H9 (cell line): ENCODE measurements around the gene CKLF. TPM values are rescaled to one million over a fixed set of nuclear protein-coding genes. Genes with fewer than 3 reads are reported as not detected.

Experiments
- DNase-seq: peaks from one replicate; pipeline ENCODE4 v3.0.0-alpha.2; 2017
- H2AFZ ChIP-seq: one replicate; pipeline ENCODE4 v1.6.1; 2013; ENCODE audit warnings: mild to moderate bottlenecking, low read length, control low read depth, moderate library complexity
- H2AK5ac ChIP-seq: 2 replicates; pipeline ENCODE4 v1.6.1; 2013; ENCODE audit warnings: low read length, control low read depth, mixed read lengths; ENCODE audit not compliant: insufficient read length
- H2BK120ac ChIP-seq: one replicate; pipeline ENCODE4 v1.6.1; 2013; ENCODE audit warnings: low read depth, mild to moderate bottlenecking, low read length, control low read depth, inconsistent platforms; ENCODE audit not compliant: poor library complexity, severe bottlenecking
- H2BK12ac ChIP-seq: 2 replicates; pipeline ENCODE4 v1.6.1; 2013; ENCODE audit warnings: low read length, control low read depth, mixed read lengths, low read depth; ENCODE audit not compliant: insufficient read length
- H2BK15ac ChIP-seq: 2 replicates; pipeline ENCODE4 v1.6.1; 2013; ENCODE audit warnings: low read depth, low read length, control low read depth
- H2BK20ac ChIP-seq: one replicate; pipeline ENCODE4 v1.6.1; 2013; ENCODE audit warnings: low read depth, mild to moderate bottlenecking, low read length, control low read depth, inconsistent platforms; ENCODE audit not compliant: poor library complexity, severe bottlenecking
- H2BK5ac ChIP-seq: 2 replicates; pipeline ENCODE4 v1.6.1; 2013; ENCODE audit warnings: low read length, control low read depth, mixed read lengths; ENCODE audit not compliant: insufficient read length
- H3K14ac ChIP-seq: 2 replicates; pipeline ENCODE4 v1.6.1; 2013; ENCODE audit warnings: low read length, control low read depth; ENCODE audit not compliant: insufficient read depth
- H3K18ac ChIP-seq: 2 replicates; pipeline ENCODE4 v1.6.1; 2013; ENCODE audit warnings: low read depth, mild to moderate bottlenecking, mixed read lengths, low read length, control low read depth; ENCODE audit not compliant: insufficient read length
- H3K23ac ChIP-seq: 2 replicates; pipeline ENCODE4 v1.6.1; 2013; ENCODE audit warnings: low read length, control low read depth, mixed read lengths, low read depth; ENCODE audit not compliant: insufficient read length
- H3K23me2 ChIP-seq: 2 replicates; pipeline ENCODE4 v1.6.1; 2013; ENCODE audit warnings: low read depth, mild to moderate bottlenecking, mixed read lengths, low read length, control low read depth; ENCODE audit not compliant: insufficient read length, poor library complexity, severe bottlenecking
- H3K27ac ChIP-seq: 2 replicates; pipeline ENCODE4 v1.5.1; 2013; ENCODE audit warnings: low read length, control low read depth, mixed read lengths, low read depth; ENCODE audit not compliant: insufficient read length
- H3K27me3 ChIP-seq: 2 replicates; pipeline ENCODE4 v1.6.1; 2013; ENCODE audit warnings: low read length, control low read depth, inconsistent platforms; ENCODE audit not compliant: insufficient read depth
- H3K4ac ChIP-seq: 2 replicates; pipeline ENCODE4 v1.6.1; 2013; ENCODE audit warnings: low read depth, mild to moderate bottlenecking, control low read depth, inconsistent platforms, low read length, moderate library complexity
- H3K4me1 ChIP-seq: 2 replicates; pipeline ENCODE4 v1.6.1; 2013; ENCODE audit warnings: low read length, control low read depth, inconsistent platforms; ENCODE audit not compliant: insufficient read depth
- H3K4me2 ChIP-seq: 2 replicates; pipeline ENCODE4 v1.6.1; 2013; ENCODE audit warnings: low read length, control low read depth, mixed read lengths; ENCODE audit not compliant: insufficient read length, insufficient read depth
- H3K56ac ChIP-seq: 2 replicates; pipeline ENCODE4 v1.6.1; 2013; ENCODE audit warnings: low read depth, mild to moderate bottlenecking, mixed read lengths, low read length, control low read depth; ENCODE audit not compliant: insufficient read length
- H3K79me1 ChIP-seq: 2 replicates; pipeline ENCODE4 v1.6.1; 2013; ENCODE audit warnings: low read depth, mild to moderate bottlenecking, moderate library complexity, low read length, control low read depth, inconsistent platforms; ENCODE audit not compliant: insufficient read depth, poor library complexity, severe bottlenecking
- H3K79me2 ChIP-seq: 2 replicates; pipeline ENCODE4 v1.6.1; 2013; ENCODE audit warnings: low read length, control low read depth, inconsistent platforms; ENCODE audit not compliant: insufficient read depth
- H3K9ac ChIP-seq: 2 replicates; pipeline ENCODE4 v1.6.1; 2013; ENCODE audit warnings: low read length, control low read depth, mixed read lengths; ENCODE audit not compliant: insufficient read length; ENCODE audit errors: extremely low read depth
- H3K9me3 ChIP-seq: one replicate; pipeline ENCODE4 v1.6.1; 2013; ENCODE audit warnings: low read depth, low read length, inconsistent platforms; ENCODE audit not compliant: control insufficient read depth
- H3T11ph ChIP-seq: one replicate; pipeline ENCODE4 v1.6.1; 2013; ENCODE audit warnings: mild to moderate bottlenecking, low read length, control low read depth, inconsistent platforms
- H4K20me1 ChIP-seq: one replicate; pipeline ENCODE4 v1.6.1; 2013; ENCODE audit not compliant: control insufficient read depth, insufficient read length, insufficient read depth
- H4K5ac ChIP-seq: 2 replicates; pipeline ENCODE4 v1.6.1; 2013; ENCODE audit warnings: low read depth, mild to moderate bottlenecking, mixed read lengths, low read length, control low read depth; ENCODE audit not compliant: insufficient read length
- H4K8ac ChIP-seq: replicated peaks from 2 replicates; pipeline ENCODE4 v1.6.1; 2013; ENCODE audit warnings: low read length, control low read depth, mixed read lengths, low read depth; ENCODE audit not compliant: insufficient read length
- H4K91ac ChIP-seq: 2 replicates; pipeline ENCODE4 v1.6.1; 2013; ENCODE audit warnings: low read depth, mild to moderate bottlenecking, moderate library complexity, mixed read lengths, low read length, control low read depth; ENCODE audit not compliant: insufficient read length
- H3K27ac Mint-ChIP-seq, 3 experiments: 2 replicates in 2 of 3; 3 replicates in 1 of 3; pipeline ENCODE4 v1.8.0; 2020 to 2021; ENCODE audit warnings: mixed read lengths in 3 of 3, mild to moderate bottlenecking in 1 of 3, moderate library complexity in 1 of 3
- H3K27me3 Mint-ChIP-seq: 2 replicates; pipeline ENCODE4 v1.8.0; 2021; ENCODE audit warnings: low read depth, mild to moderate bottlenecking, moderate library complexity, mixed read lengths
- H3K36me3 Mint-ChIP-seq, 3 experiments: 2 replicates in 2 of 3; 3 replicates in 1 of 3; pipeline ENCODE4 v1.8.0; 2020 to 2021; ENCODE audit warnings: low read depth in 3 of 3, mixed read lengths in 3 of 3; ENCODE audit not compliant: insufficient read depth in 1 of 3
- H3K4me1 Mint-ChIP-seq, 2 experiments: 2 replicates each; pipeline ENCODE4 v1.8.0; 2020; ENCODE audit warnings: mixed read lengths in 2 of 2
- H3K4me3 Mint-ChIP-seq, 2 experiments: 2 replicates in 1 of 2; 3 replicates in 1 of 2; pipeline ENCODE4 v1.8.0; 2020 to 2021; ENCODE audit warnings: mild to moderate bottlenecking in 2 of 2, mixed read lengths in 2 of 2, moderate library complexity in 1 of 2
- H3K9me3 Mint-ChIP-seq, 2 experiments: 2 replicates in 1 of 2; 3 replicates in 1 of 2; pipeline ENCODE4 v1.8.0; 2020; ENCODE audit warnings: mild to moderate bottlenecking in 2 of 2, mixed read lengths in 2 of 2, moderate library complexity in 1 of 2
- WGBS: extraction: QIAGEN DNeasy Blood & Tissue Kit; methylation state at CpG from one replicate; pipeline ENCODE4 v1.1.7; 2013; ENCODE audit warnings: missing lambda C conversion rate, low lambda C conversion rate, mixed read lengths; ENCODE audit not compliant: insufficient read length; ENCODE audit errors: extremely low coverage; 5-methylcytosine and 5-hydroxymethylcytosine counted together
- total RNA-seq: library from RNA; stranded (reverse); gene quantifications from 2 replicates; pipeline ENCODE4 v1.2.1, GENCODE V29; 2021
- TF ChIP-seq, protein P1 (sequence below): fragments of 200-600 bp; sonication (generic); conservative IDR thresholded peaks from 3 replicates; pipeline ENCODE4 v1.8.0; 2021; ENCODE audit warnings: antibody characterized with exemption, mild to moderate bottlenecking

CKLF gene
- total RNA-seq, 1 experiment from 2014 or later = 23.1 TPM

DNA sequence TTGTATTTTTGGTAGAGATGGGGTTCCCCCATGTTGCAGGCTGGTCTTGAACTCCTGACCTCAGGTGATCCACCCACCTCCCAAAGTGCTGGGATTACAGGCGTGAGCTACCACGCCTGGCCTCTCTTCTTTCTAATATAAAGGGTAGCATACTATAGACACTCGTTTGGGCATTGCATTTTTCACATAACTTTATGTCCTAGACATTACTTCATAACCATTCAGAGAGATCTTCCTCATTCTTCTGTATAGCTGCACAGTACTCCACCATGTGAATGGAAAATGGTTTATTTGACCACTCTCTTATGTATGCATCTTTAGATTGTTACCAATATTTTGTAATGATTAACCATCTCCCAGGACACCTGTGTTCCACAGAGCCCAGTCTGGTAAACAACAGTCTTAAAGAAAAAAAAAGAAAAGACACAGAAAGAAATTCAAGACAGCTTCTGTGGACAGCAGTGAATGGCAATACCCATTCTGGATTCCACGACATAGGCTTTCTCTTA, 44.6 kb upstream of the CKLF start:
- Histone ChIP-seq H3K9ac (no peak overlapping the region), H3K56ac (no peak overlapping the region), H3K4me1 (peaks cover 1% of the 10 kb centered on the region; the same call in 1 of the 2 replicates), H2BK120ac (no peak overlapping the region), H3K79me2 (no peaks in the 10 kb centered on the region), H4K5ac (no peak overlapping the region), H3K9me3 (no peaks in the 10 kb centered on the region), H2BK12ac (no peak overlapping the region), H2AK5ac (no peak overlapping the region), H3T11ph (no peak overlapping the region), H3K18ac (no peak overlapping the region), H4K8ac (no peak overlapping the region), H2BK5ac (no peak overlapping the region), H3K79me1 (no peaks in the 10 kb centered on the region), H3K23me2 (no peaks in the 10 kb centered on the region), H3K23ac (no peak overlapping the region), H2BK20ac (no peak overlapping the region), H3K27me3 (no peaks in the 10 kb centered on the region), H4K20me1 (no peaks in the 10 kb centered on the region), H3K27ac (no peak overlapping the region), H3K14ac (no peak overlapping the region), H2AFZ (no peak overlapping the region), H2BK15ac (no peak overlapping the region), H3K4ac (no peak overlapping the region), H4K91ac (no peak overlapping the region), H3K4me2 (no peak overlapping the region)
- Mint-ChIP-seq H3K36me3 (0 out of 7 replicates have a peak, but pooled peaks cover 0 to under 1% (median 0%) of the 10 kb centered on the region in 3 experiments), H3K27ac (no peak overlapping the region), H3K9me3 (no peaks in the 10 kb centered on the region), H3K4me1 (peaks cover 21 to 27% of the 10 kb centered on the region in 2 experiments), H3K4me3 (no peak overlapping the region), H3K27me3 (peaks cover 6% of the 10 kb centered on the region; the same call in 1 of the 2 replicates)
- WGBS = no CpG with 5 or more reads among the region's 4 CpGs
- TF ChIP-seq, protein P1, sequence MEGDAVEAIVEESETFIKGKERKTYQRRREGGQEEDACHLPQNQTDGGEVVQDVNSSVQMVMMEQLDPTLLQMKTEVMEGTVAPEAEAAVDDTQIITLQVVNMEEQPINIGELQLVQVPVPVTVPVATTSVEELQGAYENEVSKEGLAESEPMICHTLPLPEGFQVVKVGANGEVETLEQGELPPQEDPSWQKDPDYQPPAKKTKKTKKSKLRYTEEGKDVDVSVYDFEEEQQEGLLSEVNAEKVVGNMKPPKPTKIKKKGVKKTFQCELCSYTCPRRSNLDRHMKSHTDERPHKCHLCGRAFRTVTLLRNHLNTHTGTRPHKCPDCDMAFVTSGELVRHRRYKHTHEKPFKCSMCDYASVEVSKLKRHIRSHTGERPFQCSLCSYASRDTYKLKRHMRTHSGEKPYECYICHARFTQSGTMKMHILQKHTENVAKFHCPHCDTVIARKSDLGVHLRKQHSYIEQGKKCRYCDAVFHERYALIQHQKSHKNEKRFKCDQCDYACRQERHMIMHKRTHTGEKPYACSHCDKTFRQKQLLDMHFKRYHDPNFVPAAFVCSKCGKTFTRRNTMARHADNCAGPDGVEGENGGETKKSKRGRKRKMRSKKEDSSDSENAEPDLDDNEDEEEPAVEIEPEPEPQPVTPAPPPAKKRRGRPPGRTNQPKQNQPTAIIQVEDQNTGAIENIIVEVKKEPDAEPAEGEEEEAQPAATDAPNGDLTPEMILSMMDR = no peak
- DNase-seq = no peak
